GM21381 (cell line): ENCODE measurements around the gene CADPS2.

Experiments
- ATAC-seq: cut with Tn5 transposase; IDR thresholded peaks from one replicate; pipeline ENCODE4 v1.9.1; 2021; ENCODE audit warnings: mild to moderate bottlenecking, moderate library complexity; ENCODE audit not compliant: unreplicated experiment

The CADPS2 gene

GRCh38 chr7:122618585-122619189 lies 267.6 kb downstream of the CADPS2 start:
- no peak for ATAC-seq

GRCh38 chr7:122616951-122617350 lies 269.3 kb downstream of the CADPS2 start:
- no peak for ATAC-seq

- no peak for ATAC-seq
These were observed 280.3 kb downstream of the CADPS2 start for GRCh38 chr7:122605929-122606328.

- ATAC-seq: no peak
These were observed 282.0 kb downstream of the CADPS2 start for GRCh38 chr7:122604251-122604650.

DNA sequence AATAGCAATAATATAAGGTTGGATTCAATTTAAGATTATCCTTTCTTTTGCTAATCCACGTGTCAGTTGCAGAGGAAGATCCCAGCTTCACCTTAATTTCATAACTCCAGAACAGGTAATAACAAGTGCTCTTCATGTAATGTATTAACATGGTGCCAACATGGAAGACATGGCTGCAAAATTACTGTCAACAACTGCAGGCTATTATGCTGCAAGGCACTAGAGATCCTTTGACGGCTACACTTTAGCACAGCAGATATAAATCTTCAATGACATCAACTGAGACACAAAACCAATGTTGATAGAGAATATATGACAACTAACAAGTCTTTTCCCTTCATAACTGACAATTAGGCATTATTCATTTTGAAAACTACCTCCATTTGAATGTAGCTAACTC lies 283.5 kb downstream of the CADPS2 start:
- ATAC-seq: no peak

- no peak for ATAC-seq
These were observed 285.6 kb downstream of the CADPS2 start for GRCh38 chr7:122600630-122601029.

DNA sequence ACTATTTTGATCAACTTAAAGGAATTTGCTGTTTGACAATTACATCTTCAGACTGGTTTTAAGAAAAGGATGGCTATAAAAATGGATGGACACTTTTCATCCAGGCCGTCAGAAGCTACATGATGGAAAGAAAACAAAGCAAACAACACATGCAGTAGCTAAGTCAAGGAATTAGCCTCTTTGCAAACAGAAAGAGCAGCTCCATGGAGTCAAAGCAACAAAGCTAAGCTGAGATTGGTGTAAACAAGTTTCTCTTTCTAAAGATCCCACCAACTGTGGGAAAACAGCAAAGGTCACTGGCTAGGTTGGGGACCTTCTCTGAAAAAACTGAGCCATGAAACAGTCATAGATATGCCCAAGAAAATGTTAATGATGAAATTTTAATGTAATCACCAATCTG lies 286.2 kb downstream of the CADPS2 start:
- ATAC-seq: no peak

DNA sequence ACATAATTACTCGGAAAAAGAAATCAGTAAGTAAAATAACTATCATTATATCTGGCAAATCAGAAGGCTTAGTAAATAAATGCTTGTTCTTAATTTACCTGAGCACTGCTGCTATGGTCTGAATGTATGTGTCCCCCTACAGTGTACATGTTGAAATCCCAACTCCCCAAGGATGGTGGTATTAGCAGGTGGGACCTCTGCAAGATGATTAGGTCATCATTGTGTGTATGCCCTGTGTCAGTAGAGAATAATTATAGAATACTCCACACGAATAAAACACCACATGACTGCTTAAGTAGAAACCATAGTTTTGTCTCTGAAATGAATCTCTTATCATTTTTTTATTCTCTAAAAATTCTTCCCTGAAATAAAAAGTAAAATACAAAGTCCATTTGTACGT lies 289.0 kb downstream of the CADPS2 start:
- no peak for ATAC-seq

- no peak for ATAC-seq
These were observed 290.4 kb downstream of the CADPS2 start for GRCh38 chr7:122595885-122596284.

DNA sequence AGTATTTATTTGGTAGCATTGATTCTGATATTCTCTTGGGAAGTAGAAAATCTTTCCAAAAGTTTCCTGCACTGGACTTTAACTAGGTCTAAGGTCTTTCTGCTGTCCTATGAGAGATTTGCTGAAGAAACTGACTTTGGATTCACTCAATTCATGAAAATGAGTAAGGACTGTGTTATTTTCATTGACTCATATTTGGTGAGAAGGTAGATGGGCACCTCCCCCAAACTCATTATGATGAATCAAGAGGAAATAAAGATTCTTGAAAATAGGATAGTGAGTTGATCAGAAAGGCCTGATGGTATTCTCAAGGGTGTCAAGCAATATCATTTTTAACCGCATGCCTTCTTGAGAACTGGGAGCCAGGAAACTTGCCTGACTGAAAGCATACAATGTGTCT lies 297.6 kb downstream of the CADPS2 start:
- ATAC-seq: no peak

GRCh38 chr7:122584676-122585251 lies 301.5 kb downstream of the CADPS2 start:
- no peak for ATAC-seq

DNA sequence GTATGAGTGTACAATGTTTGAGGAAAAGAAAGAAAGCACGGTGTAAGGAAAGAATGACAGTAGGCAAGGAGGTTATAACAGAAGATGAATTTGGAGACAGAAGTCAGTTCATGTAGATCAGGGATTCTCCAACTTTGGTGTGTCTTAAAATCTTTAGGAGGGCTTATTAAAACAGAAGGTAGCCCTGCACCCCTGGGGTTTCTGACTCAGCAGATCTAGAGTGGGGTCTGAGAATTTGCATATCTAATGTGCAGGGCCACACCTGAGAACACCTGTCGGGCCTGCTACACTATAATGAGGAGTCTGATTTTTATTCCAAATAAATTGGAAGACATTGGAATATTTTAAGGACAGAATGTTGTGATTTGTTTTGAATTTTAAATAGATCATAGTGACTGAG lies 307.9 kb downstream of the CADPS2 start:
- ATAC-seq: no peak

GRCh38 chr7:122577449-122578003 lies 308.7 kb downstream of the CADPS2 start:
- ATAC-seq: no peak

DNA sequence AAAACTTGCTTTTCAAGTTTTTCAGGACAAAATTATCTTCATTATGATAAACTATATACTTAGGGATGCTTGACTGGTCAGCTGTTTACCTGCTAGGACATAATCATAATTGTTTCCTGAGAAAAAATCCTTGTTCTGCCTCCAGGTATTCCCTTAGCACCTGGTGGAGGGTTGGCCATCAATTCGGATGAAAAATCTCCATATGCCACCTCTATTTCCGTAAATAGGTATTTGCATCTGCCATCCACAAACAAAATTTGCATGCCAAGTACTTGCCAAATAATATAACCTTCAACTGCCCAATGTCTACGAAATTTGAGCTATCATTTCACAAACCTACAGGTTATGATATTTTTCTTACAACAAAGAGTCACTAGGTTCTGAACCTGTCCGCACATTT lies 313.6 kb downstream of the CADPS2 start:
- ATAC-seq: no peak

- no peak for ATAC-seq
These were observed 324.9 kb downstream of the CADPS2 start for GRCh38 chr7:122561326-122561725.

- no peak for ATAC-seq
These were observed 329.3 kb downstream of the CADPS2 start for GRCh38 chr7:122556873-122557542.

- ATAC-seq: no peak
These were observed 330.0 kb downstream of the CADPS2 start for GRCh38 chr7:122556219-122556618.

GRCh38 chr7:122553761-122554160 lies 332.5 kb downstream of the CADPS2 start:
- no peak for ATAC-seq

GRCh38 chr7:122552769-122553168 lies 333.5 kb downstream of the CADPS2 start:
- ATAC-seq: no peak

GRCh38 chr7:122550545-122550944 lies 335.7 kb downstream of the CADPS2 start:
- no peak for ATAC-seq

- no peak for ATAC-seq
These were observed 336.7 kb downstream of the CADPS2 start for GRCh38 chr7:122549578-122549977.

DNA sequence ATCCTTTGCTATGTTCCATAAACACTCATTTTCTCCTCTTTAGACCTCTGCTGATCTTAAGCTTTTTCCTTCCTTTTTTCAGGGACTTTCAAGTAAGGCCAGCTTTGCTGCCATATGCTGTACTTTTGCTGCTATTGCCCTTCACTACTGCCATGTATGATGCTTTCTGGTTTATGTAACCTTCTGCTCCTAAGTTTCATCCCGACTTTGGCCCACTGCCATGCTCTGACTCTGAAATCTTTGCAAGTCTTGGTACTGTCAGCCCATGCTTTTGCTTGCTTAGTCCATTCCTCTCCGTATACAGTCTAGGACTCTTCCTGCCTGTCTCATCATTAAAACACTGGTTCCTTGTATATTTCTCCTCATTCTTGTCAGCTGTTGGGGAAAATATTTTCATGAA lies 339.8 kb downstream of the CADPS2 start:
- no peak for ATAC-seq
